ENCODE results near the gene ZIC2.

The ZIC2 gene

GRCh38 chr13:99987154-99988019, 5.8 kb downstream of the ZIC2 start:
- DNase-seq, result no peak

- DNase-seq, result peak in 1 of 6 experiments; percentile 8
These were observed 7.1 kb downstream of the ZIC2 start for GRCh38 chr13:99988529-99989275.

GRCh38 chr13:99989276-99990125, 7.9 kb downstream of the ZIC2 start:
- DNase-seq, result peak in 1 of 6 experiments; percentile 28

GRCh38 chr13:99990126-99990977, 8.8 kb downstream of the ZIC2 start:
- no peak for DNase-seq

- no peak for DNase-seq
These were observed 9.6 kb downstream of the ZIC2 start for GRCh38 chr13:99991013-99991827.

GRCh38 chr13:99991828-99992775, 10.5 kb downstream of the ZIC2 start:
- no peak for DNase-seq

- no peak for DNase-seq
These were observed 11.4 kb downstream of the ZIC2 start for GRCh38 chr13:99992949-99993351.

- DNase-seq, result no peak
These were observed 12.4 kb downstream of the ZIC2 start for GRCh38 chr13:99993660-99994637.

GRCh38 chr13:99994638-99995020, 13.0 kb downstream of the ZIC2 start:
- no peak for DNase-seq

- no peak for DNase-seq
These were observed 13.6 kb downstream of the ZIC2 start for GRCh38 chr13:99995104-99995588.

GRCh38 chr13:99995589-99996380, 14.2 kb downstream of the ZIC2 start:
- DNase-seq, result no peak

- no peak for DNase-seq
These were observed 14.9 kb downstream of the ZIC2 start for GRCh38 chr13:99996381-99996973.

GRCh38 chr13:99997702-99998214, 16.2 kb downstream of the ZIC2 start:
- no peak for DNase-seq

GRCh38 chr13:99998261-99998660, 16.7 kb downstream of the ZIC2 start:
- no peak for DNase-seq

- no peak for DNase-seq
These were observed 33.0 kb downstream of the ZIC2 start for GRCh38 chr13:100014621-100015020.

GRCh38 chr13:100019780-100020356, 38.3 kb downstream of the ZIC2 start:
- DNase-seq, result no peak

- no peak for DNase-seq
These were observed 41.2 kb downstream of the ZIC2 start for GRCh38 chr13:100022798-100023197.

Data from stimulated activated naive CD4-positive, alpha-beta T cell (primary cell).